ENCODE results near the gene EML4.

DNA sequence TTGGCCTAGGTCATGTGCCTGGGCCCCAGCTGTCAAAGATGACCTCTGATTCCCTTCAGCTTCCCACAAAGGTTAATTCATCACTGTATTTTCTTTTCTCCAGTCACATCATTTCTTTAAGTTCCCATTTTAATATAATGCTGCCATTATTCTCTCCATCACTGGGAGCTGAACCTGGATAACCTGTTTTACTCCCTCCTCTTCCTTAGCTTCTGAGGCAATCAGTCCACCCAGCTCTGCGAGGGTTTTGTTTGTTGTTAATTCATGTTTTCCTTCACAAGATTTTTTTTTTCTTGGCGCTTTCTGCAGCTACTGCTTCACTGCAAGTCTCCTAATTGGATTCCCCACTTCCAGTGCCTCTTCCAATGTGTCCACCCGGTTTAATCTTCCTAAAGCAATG is 5.1 kb upstream of the EML4 start:
- TF ChIP-seq, protein P1, sequence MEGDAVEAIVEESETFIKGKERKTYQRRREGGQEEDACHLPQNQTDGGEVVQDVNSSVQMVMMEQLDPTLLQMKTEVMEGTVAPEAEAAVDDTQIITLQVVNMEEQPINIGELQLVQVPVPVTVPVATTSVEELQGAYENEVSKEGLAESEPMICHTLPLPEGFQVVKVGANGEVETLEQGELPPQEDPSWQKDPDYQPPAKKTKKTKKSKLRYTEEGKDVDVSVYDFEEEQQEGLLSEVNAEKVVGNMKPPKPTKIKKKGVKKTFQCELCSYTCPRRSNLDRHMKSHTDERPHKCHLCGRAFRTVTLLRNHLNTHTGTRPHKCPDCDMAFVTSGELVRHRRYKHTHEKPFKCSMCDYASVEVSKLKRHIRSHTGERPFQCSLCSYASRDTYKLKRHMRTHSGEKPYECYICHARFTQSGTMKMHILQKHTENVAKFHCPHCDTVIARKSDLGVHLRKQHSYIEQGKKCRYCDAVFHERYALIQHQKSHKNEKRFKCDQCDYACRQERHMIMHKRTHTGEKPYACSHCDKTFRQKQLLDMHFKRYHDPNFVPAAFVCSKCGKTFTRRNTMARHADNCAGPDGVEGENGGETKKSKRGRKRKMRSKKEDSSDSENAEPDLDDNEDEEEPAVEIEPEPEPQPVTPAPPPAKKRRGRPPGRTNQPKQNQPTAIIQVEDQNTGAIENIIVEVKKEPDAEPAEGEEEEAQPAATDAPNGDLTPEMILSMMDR (IDR thresholded peaks at IDR 0.05; ENCODE audit: insufficient read depth, low read length), result no peak
- TF ChIP-seq, protein P2, sequence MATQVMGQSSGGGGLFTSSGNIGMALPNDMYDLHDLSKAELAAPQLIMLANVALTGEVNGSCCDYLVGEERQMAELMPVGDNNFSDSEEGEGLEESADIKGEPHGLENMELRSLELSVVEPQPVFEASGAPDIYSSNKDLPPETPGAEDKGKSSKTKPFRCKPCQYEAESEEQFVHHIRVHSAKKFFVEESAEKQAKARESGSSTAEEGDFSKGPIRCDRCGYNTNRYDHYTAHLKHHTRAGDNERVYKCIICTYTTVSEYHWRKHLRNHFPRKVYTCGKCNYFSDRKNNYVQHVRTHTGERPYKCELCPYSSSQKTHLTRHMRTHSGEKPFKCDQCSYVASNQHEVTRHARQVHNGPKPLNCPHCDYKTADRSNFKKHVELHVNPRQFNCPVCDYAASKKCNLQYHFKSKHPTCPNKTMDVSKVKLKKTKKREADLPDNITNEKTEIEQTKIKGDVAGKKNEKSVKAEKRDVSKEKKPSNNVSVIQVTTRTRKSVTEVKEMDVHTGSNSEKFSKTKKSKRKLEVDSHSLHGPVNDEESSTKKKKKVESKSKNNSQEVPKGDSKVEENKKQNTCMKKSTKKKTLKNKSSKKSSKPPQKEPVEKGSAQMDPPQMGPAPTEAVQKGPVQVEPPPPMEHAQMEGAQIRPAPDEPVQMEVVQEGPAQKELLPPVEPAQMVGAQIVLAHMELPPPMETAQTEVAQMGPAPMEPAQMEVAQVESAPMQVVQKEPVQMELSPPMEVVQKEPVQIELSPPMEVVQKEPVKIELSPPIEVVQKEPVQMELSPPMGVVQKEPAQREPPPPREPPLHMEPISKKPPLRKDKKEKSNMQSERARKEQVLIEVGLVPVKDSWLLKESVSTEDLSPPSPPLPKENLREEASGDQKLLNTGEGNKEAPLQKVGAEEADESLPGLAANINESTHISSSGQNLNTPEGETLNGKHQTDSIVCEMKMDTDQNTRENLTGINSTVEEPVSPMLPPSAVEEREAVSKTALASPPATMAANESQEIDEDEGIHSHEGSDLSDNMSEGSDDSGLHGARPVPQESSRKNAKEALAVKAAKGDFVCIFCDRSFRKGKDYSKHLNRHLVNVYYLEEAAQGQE (IDR thresholded peaks at IDR 0.05; ENCODE audit: insufficient replicate concordance, low read depth), result no peak
